ENCODE measurements around the gene TCERG1L.

DNA sequence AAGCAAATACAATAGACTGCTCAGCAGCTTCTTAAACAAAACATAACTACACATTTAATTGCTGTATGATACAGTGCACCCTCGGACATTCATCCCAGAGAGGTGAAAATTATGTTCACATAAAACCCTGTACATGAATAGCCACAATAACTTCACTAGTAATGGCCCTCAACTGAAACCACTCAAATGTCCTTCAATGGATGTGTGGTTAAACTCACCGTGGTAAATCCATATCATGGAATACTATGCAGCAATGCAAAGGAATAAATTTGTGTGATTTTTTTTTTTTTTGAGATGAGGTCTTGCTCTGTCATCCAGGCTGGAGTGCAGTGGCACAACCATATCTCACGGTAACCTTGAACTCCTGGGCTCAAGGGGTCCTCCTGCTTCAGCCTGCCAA, 252.7 kb downstream of the TCERG1L start:
- no peak for TF ChIP-seq POLR2A (IDR thresholded peaks at IDR 0.05)
- TF ChIP-seq, protein P1, sequence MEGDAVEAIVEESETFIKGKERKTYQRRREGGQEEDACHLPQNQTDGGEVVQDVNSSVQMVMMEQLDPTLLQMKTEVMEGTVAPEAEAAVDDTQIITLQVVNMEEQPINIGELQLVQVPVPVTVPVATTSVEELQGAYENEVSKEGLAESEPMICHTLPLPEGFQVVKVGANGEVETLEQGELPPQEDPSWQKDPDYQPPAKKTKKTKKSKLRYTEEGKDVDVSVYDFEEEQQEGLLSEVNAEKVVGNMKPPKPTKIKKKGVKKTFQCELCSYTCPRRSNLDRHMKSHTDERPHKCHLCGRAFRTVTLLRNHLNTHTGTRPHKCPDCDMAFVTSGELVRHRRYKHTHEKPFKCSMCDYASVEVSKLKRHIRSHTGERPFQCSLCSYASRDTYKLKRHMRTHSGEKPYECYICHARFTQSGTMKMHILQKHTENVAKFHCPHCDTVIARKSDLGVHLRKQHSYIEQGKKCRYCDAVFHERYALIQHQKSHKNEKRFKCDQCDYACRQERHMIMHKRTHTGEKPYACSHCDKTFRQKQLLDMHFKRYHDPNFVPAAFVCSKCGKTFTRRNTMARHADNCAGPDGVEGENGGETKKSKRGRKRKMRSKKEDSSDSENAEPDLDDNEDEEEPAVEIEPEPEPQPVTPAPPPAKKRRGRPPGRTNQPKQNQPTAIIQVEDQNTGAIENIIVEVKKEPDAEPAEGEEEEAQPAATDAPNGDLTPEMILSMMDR (IDR thresholded peaks at IDR 0.05): no peak

All from stomach (tissue), 4 donors.